NCI-H345 treated with DMSO at 0.1 percent for 48 hours (cell line): ENCODE data around the gene GOLGA1.

Experiments used
- DNase-seq: peaks from one replicate; lab custom pipeline; 2025; ENCODE audit not compliant: unreplicated experiment; lab: John Stamatoyannopoulos, UW

Gene GOLGA1

GRCh38 chr9:124885551-124885950 lies 55.3 kb downstream of the GOLGA1 start:
- no peak for DNase-seq

- no peak for DNase-seq
Observed at GRCh38 chr9:124884376-124884775, 56.5 kb downstream of the GOLGA1 start.

GRCh38 chr9:124882231-124882630 lies 58.7 kb downstream of the GOLGA1 start:
- DNase-seq: no peak

GRCh38 chr9:124881138-124881743 lies 59.6 kb downstream of the GOLGA1 start:
- DNase-seq: no peak

- no peak for DNase-seq
Observed at GRCh38 chr9:124880501-124880900, 60.4 kb downstream of the GOLGA1 start.

- DNase-seq: no peak
Observed at GRCh38 chr9:124879226-124879625, 61.7 kb downstream of the GOLGA1 start.

GRCh38 chr9:124878518-124878917 lies 62.4 kb downstream of the GOLGA1 start:
- no peak for DNase-seq

GRCh38 chr9:124878021-124878420 lies 62.9 kb downstream of the GOLGA1 start:
- DNase-seq: no peak

- no peak for DNase-seq
Observed at GRCh38 chr9:124877021-124877782, 63.7 kb downstream of the GOLGA1 start.

GRCh38 chr9:124875501-124875900 lies 65.4 kb downstream of the GOLGA1 start:
- no peak for DNase-seq

- no peak for DNase-seq
Observed at GRCh38 chr9:124873664-124874063, 67.2 kb downstream of the GOLGA1 start.

- no peak for DNase-seq
Observed at GRCh38 chr9:124871156-124871561, 69.7 kb downstream of the GOLGA1 start.

- DNase-seq: no peak
Observed at GRCh38 chr9:124870723-124871122, 70.2 kb downstream of the GOLGA1 start.

- no peak for DNase-seq
Observed at GRCh38 chr9:124869986-124870560, 70.8 kb downstream of the GOLGA1 start.

- no peak for DNase-seq
Observed at GRCh38 chr9:124869466-124869985, 71.4 kb downstream of the GOLGA1 start.

- peak; percentile 72 for DNase-seq
Observed at GRCh38 chr9:124868511-124869465, 72.1 kb downstream of the GOLGA1 start.

- DNase-seq: no peak
Observed at GRCh38 chr9:124863371-124863871, 77.5 kb downstream of the GOLGA1 start.

GRCh38 chr9:124861342-124862229 lies 79.3 kb downstream of the GOLGA1 start, which contains the start of the genes ARPC5L and RPL35:
Gene ARPC5L (plus strand): TSS chr9:124862130. CDS start chr9:124869291, 7,161 bp downstream.
Gene RPL35 (minus strand): TSS chr9:124861957. CDS start chr9:124861912, 45 bp downstream.
- peak; percentile 90 for DNase-seq

- DNase-seq: no peak
Observed at GRCh38 chr9:124860582-124861341, 80.1 kb downstream of the GOLGA1 start.
